HPDE6-E6E7 (cell line): ENCODE data around the gene NMNAT2.
"Not testable (repeated sequence)": the region's sequence is repeated elsewhere in the genome, so short reads cannot be mapped to it uniquely, and the experiment has no call there.

ENCODE experiments used
- DNase-seq: peaks from one replicate; pipeline ENCODE4 v3.0.0; 2011; ENCODE audit warnings: missing footprints; ENCODE audit errors: extremely low spot score

Gene NMNAT2

DNA sequence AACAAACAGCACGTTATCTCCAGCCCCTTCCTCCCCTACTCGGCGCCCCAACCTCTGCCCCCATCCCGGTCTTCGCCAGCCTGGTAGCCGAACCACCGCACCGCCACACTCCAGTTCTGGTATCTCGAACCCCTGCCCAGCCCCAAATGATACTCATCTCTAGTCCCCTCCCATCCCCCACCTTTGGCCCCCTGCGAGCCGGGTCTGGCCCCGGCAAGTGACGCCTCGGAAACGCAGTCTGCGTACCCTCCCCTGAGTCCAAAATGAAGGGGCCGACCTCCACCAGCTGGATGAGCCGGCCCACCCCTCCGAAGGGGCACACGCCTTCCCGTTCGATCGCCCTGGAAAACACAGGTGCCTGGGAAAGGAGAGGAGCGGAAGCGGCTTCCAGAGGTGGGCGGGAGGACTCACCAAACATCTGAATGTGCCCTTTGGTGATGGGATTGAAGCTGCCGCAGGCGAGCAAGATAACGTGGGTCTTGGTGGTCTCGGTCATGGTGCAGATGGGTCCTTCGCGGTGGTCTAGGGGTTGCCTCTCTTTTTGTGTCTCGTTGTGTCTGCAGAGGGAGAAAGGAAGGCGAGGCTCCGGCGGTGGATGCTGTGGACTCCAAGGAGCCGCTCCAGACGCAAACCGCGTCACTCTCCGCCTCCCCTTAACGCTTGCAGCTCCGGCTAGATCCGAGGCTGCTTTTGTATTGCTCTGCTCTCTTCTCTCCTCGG, at the start of gene NMNAT2:
TSS of gene NMNAT2 (minus strand) at position 609 of the 720 bp plus-strand sequence. CDS start at position 496, 113 bp downstream.
- DNase-seq, result no peak

GRCh38 chr1:183467687-183468086, 49.5 kb upstream of the NMNAT2 start:
- DNase-seq, result peak; percentile 43

DNA sequence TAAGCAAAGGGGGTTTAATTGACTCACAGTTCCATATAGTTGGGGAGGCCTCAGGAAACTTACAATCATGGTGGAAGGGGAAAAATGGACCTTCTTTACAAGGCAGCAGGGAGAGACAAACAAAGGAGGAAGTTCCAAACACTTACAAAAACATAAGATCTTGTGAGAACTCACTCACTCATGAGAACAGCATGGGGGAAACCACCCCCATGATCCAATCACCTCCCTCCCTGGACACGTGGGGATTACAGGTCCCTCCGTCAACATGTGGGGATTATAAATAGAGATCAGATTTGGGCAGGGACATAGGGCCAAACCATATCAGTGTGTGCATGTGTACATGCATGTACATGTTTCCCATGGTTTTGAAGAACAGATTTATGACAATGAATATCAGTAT, 48.6 kb upstream of the NMNAT2 start:
- DNase-seq, result no peak

DNA sequence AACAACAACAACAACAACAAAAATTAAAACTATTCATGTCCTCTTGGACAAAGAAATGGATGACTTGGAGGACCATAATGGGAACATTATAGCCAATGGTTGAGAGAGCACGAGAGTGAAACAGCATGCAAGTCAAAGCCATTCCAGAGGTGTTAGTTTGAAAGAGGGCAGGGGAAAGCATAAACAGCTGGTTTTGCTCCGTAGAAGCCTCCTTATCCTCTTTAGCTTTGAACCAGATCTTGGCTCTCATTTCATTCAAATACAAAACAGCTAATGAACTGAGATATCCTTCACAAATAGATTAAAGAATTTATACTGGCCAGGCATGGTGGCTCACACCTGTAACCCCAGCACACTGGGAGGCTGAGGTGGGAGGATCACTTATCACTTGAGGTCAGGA, 45.4 kb upstream of the NMNAT2 start:
- no peak for DNase-seq

DNA sequence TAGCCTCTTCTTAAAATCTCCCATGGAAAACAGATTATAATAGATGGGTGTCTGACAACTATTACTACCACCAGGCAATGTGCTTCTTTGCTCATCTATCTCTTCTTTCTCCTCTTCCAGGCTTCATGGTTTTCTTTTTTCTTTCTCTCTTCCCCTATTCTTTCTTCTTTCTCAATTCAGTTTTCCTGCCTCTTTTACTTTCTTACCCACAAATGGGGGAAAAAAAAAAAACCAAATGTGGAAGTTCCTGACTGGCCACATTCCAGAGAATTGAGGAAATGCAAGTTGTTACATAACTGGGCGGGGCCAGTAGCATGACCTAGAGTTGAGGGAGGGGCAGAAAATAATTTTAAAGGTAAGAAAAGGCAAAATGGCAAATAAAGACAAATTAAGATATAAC, 43.2 kb upstream of the NMNAT2 start:
- DNase-seq, result no peak

DNA sequence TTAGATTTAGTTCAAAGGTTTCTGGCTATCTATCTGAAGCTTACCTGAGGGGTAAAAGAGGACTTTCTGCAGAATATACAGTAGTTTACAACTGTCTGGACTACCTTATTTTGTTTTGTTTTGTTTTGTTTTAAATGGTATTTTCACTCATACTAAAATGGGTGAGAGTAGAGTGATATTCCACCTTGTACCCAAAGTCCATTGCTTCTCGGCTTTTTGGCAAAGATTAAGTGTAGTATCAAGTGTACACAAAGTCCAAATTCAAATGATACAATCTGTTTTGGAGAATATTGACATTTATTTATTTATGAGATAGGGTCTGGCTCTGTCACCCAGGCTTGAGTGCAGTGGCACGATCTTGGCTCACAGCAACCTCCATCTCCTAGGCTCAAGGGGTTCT, 42.4 kb upstream of the NMNAT2 start:
- DNase-seq, result no peak

DNA sequence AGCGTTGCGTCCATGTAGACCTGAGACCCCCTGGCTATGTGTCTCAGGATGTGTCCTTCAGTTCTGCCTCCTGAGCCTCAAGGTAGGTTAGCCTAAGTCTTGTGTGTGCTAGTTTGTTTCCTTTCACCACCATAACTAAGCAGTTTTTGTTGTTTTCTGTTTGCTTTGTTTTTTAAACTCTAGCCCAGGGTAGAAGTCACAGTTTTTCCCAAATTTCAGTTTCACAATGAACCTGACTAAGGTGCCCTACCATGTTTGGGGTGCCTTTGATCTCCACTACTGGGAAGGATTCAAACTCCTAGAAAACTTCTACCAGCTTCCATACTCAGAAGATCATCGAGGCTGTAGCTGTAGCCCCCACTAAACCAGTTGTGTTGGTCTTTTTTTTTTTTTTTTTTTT, 39.3 kb upstream of the NMNAT2 start:
- no peak for DNase-seq

GRCh38 chr1:183456826-183457225, 38.6 kb upstream of the NMNAT2 start:
- no peak for DNase-seq

- DNase-seq, result no peak
Measured at GRCh38 chr1:183454377-183454776, 36.2 kb upstream of the NMNAT2 start.

- no peak for DNase-seq
Measured at GRCh38 chr1:183450093-183450492, 31.9 kb upstream of the NMNAT2 start.

DNA sequence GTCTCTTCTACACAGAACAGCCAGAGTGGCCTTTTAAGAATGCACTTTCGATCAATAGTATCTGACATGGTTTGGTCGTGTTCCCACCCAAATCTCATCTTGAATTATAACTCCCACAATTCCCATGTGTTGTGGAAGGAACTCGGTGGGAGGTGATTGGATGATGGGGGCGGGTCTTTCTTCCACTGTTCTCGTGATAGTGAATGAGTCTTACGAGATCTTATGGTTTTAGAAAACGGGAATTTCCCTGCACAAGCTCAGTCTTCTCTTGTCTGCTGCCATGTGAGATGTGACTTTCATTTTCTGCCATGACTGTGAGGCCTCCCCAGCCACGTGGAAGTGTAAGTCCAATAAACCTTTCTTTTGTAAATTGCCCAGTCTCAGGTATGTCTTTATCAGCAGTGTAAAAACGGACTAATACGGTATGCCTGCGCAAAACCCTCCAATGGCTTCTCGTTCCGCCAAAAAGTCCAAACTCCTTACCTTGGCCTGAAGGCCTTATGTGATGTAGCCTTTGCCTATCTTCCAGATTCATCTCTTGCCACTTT, 31.1 kb upstream of the NMNAT2 start:
- DNase-seq, result no peak

GRCh38 chr1:183444243-183444642, 26.1 kb upstream of the NMNAT2 start:
- no peak for DNase-seq

- DNase-seq, result no peak
Measured at GRCh38 chr1:183443466-183443865, 25.3 kb upstream of the NMNAT2 start.

DNA sequence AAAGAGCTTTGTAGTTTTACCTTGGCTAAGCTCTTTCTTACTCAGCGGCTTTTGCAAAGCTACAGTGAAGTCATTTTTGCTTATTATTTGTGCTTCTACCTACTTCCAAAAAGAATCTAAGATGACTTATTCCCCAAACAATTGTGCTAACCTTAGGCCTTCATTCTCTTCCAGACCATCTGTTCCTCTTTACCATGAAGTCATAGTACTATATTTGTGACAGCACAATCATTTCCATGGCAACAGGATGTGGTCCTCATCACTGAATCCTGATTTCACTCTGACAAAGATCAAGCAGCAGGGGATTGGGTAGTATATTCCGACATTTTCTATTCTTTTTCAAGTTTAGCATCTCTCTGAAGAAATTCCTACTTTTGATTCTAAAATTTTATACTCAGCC, 24.8 kb upstream of the NMNAT2 start:
- DNase-seq, result no peak

DNA sequence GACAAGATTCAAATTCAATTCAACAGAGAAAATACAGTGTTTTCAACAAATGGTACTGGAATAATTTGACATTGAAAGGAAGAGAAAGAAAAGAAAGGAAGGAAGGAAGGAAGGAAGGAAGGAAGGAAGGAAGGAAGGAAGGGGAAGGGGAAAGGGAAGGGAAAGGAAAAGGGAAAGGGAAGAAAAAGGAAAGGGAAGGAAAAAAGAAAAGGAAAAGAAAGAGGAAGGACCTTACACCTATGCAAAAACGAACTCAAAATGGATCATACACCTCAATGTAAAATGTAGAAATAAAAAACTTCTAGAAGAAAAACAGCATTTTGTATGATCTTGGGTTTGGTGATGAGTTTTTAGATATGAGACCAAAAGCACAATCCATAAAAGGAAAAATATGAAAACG, 19.9 kb upstream of the NMNAT2 start:
- no peak for DNase-seq

- DNase-seq, result no peak
Measured at GRCh38 chr1:183435497-183435896, 17.3 kb upstream of the NMNAT2 start.

- no peak for DNase-seq
Measured at GRCh38 chr1:183433703-183434102, 15.5 kb upstream of the NMNAT2 start.

GRCh38 chr1:183432548-183432875, 14.3 kb upstream of the NMNAT2 start:
- DNase-seq, result peak; percentile 54

GRCh38 chr1:183431840-183432547, 13.8 kb upstream of the NMNAT2 start:
- DNase-seq, result no peak

- DNase-seq, result not testable (repeated sequence)
Measured at GRCh38 chr1:183427591-183427990, 9.4 kb upstream of the NMNAT2 start.

DNA sequence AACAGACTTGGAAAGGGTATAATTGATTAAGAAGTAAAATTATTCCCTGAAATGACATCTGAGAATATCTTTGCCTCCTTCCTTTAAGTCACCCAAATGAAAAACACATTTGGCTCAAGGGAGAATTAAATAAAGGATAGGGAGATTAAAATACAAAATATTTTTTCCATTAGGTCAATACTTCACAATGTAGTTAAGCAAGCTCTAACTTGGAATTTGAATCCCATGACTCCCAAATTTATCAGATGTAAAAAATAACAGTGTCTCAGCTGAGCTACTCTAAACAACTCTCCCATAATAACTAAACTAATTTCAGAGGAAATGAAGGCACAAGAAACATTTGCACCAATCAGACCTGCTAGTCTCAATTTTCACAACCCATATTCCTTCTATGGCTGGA, 6.5 kb upstream of the NMNAT2 start:
- no peak for DNase-seq

DNA sequence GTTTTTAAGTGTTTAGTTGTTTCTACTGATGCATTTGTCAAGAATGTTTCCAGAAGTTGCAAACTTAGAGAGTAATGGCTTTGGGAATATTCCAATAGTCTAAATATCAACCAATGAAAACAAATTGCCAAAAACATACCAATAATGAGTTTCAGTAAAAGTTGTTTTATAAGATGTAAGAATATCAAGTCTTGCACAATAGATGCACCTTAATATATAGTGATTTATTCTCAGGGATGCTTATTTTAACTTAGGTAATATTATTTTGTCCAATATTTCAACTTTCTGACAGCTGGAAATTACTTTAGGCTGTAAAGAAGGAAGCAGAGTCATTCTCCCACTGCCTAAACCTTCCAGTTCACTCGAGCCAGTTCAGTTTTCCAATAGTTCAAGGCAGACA, 5.4 kb upstream of the NMNAT2 start:
- no peak for DNase-seq

DNA sequence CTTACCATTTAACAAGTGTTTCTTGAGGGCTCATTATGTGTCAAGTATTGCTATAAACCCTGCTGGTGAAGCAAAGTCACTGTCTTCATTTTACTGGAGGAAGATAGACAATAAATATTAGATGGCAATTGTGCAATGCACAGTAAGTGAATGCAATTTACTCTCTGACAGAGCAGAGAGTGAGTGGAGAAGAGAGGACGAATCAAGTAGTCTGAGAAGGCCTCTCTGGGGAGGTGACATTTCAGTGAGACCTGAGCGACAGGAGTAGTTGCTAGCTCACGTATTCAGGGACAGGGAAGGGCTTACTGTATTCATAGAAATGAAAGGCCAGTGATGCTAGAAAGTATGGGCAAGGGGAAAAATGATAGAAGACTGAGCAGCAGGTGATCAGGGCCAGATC, 1.2 kb upstream of the NMNAT2 start:
- no peak for DNase-seq
